Skin of body (tissue), 2 donors: ENCODE measurements around the gene ZNF598. TPM values are rescaled to one million over a fixed set of nuclear protein-coding genes. Genes with fewer than 3 reads are reported as not detected.

Experiments
- DNase-seq: peaks from one replicate; lab custom pipeline; 2025; lab: John Stamatoyannopoulos, UW
- total RNA-seq: library from RNA; depleted of rRNA; stranded (reverse); fragments of >200 nt; gene quantifications from one replicate; pipeline ENCODE4 v1.2.3, GENCODE V29; 2014

The ZNF598 gene
- total RNA-seq: 12.8 TPM

GRCh38 chr16:2009791-2010510, at the start of gene ZNF598:
ZNF598 (minus strand) TSS chr16:2009821.
- DNase-seq: peak; percentile 43

- DNase-seq: no peak
Measured at GRCh38 chr16:2058872-2059271, 49.3 kb upstream of the ZNF598 start.

- no peak for DNase-seq
Measured at GRCh38 chr16:2058420-2058819, 48.8 kb upstream of the ZNF598 start.

DNA sequence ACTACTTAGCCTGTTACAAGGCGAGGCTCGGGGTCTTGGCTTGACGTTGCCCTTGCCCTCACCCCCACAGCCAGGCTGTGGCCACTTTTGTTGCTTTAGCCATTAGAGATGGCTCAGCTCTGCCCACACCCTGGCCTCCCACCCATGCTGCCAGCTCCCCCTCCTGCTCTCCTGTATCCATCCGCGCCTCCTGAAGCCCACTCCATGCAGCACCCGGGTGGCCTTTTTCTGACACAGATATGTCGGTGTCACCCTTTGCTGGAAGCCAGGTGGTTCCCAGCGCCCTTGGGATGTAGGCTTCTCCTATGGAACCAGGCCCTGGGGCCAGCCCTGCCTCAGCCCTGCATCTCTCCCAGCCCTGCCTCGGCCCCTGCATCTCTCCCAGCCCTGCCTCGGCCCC, 47.8 kb upstream of the ZNF598 start:
- no peak for DNase-seq

- DNase-seq: no peak
Measured at GRCh38 chr16:2056681-2057407, 47.2 kb upstream of the ZNF598 start.

DNA sequence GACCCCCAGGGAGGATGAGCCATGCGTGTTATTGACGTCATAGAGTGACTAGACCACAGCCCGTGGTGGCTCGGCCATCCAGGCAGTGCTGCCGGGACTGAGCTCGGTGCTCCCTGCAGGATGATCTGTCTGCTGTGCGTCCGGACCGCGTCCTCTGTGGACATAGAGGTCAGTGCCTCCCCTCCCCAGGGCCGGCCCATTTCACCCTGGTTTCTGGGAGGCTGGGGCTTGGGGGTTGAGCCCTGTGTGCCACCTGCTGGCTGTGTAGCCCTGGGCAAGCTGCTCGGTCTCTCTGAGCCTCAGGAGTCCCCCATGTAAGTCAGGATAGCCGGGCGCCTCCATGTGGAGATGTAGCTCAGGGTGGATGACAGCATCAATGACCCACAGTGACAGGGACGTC, 46.5 kb upstream of the ZNF598 start:
- no peak for DNase-seq

GRCh38 chr16:2054543-2055245, 45.1 kb upstream of the ZNF598 start:
- DNase-seq: no peak

GRCh38 chr16:2053897-2054296, 44.3 kb upstream of the ZNF598 start:
- DNase-seq: no peak

DNA sequence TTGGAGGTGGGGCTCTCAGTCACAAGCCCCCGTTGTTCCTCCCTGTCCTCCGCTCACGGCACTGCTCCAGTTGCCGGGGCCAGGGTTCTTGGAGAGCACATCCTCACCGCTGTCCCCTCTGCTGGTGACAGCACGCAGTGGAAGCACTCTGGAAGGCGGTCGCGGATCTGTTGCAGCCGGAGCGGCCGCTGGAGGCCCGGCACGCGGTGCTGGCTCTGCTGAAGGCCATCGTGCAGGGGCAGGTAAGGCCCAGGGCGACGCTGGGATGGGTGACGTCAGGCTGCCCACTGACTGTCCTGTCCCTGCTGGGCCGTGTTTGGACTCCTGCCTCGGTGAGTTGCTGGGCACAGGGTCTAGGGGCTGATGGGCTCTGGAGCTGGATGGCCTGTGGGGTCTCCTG, 43.6 kb upstream of the ZNF598 start:
- DNase-seq: no peak

GRCh38 chr16:2048116-2048543, 38.5 kb upstream of the ZNF598 start:
- DNase-seq: no peak

DNA sequence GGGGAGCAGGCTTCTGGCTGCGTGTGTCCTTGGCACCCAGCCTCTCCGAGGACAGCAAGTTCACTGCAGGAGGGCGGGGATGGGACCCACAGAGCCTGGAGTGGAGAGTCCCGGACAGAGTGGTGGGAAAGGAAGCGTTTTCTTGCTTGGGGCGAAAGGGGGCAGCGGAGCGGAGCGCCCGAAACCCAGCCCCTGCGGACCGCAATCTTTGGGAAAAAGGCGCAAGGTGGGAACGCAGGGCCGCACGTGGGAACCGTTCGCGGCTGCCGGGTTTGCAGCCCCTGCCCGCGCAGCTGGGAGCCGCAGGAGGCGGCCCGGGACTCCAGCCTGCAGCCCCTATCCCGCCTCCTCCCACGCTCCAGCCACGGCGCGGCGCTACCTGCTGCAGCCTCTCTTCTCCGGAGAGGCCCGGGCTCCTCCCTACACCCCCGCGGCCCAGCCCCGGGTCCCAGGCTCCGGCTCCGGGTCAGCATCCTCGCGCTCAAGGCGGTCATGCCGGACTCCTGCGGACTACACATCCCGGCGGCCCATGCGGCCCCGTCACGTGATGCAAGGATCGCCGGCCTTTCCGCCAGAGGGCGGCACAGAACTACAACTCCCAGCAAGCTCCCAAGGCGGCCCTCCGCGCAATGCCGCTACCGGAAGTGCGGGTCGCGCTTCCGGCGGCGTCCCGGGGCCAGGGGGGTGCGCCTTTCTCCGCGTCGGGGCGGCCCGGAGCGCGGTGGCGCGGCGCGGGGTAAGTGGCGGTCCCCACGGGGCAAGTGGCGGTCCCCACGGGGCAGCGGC, 37.9 kb upstream of the ZNF598 start, which contains the start of the genes NTHL1 and TSC2:
Gene NTHL1 (minus strand): TSS at position 505 of the 786 bp plus-strand sequence. CDS start 11 bp downstream, at position 494.
Gene TSC2 (plus strand): TSS at position 656 of the 786 bp plus-strand sequence. CDS start 631 bp downstream, outside the sequence.
- DNase-seq: peak; percentile 82

GRCh38 chr16:2046893-2047329, 37.3 kb upstream of the ZNF598 start:
- DNase-seq: no peak

DNA sequence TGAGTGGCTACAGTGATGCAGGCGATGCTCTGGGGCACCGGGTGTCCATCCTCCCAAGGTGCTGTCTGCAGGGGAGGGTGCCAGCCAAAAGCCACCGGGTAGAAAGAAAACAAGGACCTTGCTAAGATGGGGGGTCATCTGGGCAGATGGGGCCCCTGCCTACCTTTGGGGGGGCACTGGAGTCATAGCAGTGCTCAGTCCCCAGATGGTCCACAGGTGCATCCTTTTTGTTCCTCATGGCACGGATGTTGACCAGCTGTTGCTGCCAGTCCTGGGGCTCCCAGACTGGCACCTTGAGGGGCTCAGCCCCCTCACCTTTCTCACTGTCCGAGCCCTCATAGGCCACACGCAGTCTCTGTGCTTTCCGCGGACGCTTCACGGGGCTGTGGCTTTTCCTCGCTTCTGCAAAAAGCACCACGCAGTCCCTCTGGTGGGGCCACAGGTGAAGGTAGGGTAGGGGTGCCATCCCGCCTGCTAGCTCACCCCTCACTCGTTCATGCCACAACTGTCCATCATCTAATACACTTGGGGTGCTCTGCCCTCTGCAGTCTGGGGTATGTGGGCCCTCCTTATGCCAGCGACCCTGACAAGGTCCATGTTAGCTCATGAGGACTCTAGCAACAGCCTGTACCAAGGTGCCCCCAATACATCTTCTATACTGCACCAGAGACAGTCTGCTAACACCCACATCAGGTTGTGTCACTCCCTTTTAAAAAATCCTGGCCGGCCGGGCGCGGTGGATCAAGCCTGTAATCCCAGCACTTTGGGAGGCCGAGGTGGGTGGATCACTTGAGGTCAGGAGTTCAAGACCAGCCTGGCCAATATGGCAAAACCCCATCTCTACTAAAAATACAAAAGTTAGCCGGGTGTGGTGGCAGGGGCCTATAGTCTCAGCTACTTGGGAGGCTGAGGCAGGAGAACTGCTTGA, 36.6 kb upstream of the ZNF598 start:
- DNase-seq: no peak

- DNase-seq: no peak
Measured at GRCh38 chr16:2044541-2044940, 34.9 kb upstream of the ZNF598 start.

DNA sequence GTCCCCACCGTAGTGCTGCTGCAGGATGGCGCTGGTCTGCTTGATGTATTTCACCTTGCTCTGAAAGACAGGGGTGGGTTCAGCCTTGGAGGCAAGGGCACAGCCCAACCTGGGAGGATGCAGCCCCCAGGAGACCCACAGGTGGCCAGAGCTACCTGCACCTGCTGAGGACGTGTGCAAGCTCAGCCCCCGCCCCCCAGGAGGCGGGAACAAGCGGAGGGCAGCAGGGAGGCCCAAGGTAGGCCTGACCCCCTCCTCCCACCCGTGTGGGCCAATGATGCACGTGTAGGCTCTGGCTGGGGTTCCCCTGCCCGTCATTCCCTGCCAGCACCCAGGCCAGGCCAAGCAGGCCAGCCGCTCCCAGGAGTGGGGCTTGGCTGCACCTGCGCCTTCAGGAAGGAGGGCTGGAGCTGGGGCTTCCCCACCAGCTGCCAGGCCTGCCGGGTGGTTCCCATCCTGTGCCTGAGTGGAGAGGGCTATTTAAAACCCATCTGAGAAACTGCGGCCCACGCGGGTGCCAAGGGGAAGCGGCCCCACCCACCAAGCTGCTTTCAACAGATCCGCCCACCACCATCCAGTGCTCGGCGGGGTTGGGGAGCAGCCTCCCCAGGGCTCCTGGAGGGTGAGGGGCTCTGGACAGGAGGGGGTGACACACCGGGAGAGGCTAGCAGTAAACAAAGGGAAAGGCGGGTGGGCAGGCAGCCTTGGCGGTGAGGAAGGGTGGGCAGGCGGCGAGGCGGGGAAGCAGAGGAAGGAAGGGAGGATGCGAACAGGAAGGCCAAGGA, 34.2 kb upstream of the ZNF598 start:
- no peak for DNase-seq

DNA sequence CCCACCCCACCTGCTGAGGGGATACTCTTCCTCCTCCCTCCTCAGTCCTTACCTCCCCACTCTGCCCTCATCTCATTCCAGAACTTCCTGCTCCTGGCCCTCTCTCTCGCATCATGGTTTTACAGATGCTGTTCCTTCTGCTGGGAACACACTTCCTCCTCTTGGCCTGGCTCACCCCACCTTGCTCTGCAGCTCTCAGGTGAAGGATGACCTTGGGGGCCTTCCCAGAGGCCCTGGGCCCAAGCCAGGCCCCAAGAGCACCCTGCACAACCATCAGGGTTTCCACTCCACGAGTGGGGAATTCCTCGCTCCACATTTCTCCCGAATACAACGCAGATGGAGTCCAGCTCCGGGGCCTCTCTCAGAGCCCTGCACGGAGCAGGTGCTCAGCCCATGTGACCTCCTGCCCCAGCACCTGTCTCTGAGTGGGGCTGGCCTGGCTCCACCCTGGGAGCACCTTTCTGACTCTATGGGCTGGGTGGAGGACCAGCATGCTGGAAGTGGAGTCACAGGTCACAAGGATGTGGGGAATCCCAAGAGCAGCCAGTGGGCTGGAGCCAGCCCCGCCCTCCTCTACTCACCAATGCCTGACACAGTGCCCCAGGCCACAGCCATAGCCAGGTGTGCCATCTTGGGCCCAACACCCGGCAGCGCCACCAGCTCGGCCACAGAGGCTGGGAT, 33.5 kb upstream of the ZNF598 start:
- DNase-seq: no peak

DNA sequence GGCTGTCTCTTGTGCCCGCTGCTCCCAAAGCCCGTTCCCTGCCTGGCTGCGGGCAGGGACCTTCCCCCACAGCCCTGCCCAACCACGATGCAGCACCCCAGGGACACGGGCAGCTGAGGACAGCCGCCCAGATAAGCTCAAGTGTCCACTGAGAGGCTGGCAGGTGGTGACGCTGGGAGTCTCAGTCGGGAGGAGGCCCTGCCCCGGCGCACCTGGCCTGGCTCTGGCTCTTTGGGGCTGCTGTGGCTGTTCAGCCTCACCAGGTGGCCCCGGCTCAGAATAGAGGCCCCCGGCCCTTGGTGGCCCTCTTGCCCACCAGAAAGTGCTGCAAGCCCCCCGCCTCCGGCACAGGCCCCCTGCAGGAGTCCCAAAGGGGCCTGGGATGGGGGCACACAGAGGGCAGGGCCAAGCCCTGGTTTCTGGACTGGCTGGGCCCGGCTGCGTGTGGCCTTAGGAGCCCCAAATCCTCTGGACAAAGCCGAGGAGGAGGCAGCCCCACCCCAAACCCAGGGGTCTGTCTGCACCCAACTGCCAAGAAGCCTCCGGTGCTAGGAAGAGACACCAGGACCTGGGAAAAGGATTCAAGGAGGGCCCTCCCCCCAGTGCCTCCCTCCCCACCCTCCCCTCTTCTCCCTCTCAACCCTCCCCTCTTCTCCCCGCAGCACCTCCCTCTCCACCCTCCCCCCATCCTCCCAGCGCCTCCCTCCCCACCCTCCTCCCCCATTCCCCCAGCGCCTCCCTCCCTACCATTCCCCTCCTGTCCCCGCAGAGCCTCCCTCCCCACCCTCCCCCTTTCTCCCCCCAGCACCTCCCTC, 32.8 kb upstream of the ZNF598 start:
- no peak for DNase-seq
